GM12801 (cell line): ENCODE measurements around the gene TCEANC2.

Experiments used
- TF ChIP-seq, protein P1 (sequence below): IDR thresholded peaks from one replicate; pipeline ENCODE4 v1.5.1; 2011; ENCODE audit warnings: control low read depth; ENCODE audit not compliant: insufficient read length; ENCODE audit errors: extremely low read depth

The TCEANC2 gene

DNA sequence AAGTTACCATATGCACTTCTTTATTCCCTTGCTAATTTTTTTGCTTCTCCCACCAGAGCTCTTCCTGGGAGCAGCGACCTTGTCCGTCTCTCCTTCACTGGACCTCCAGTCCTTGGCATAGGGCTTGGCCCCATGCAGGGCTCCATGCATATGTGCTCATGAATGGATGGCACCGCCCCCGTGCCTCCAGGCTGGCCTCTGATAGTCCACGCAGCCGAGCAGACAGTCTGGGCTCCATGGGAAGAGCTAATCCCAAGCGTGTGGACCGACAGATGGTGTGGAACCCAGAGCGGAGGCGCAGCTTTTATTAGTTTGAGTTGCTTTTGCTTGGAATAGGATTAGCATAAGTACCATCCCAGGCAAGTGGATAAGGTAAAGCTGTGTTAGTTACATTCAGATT is 57.6 kb downstream of the TCEANC2 start:
- TF ChIP-seq, protein P1, sequence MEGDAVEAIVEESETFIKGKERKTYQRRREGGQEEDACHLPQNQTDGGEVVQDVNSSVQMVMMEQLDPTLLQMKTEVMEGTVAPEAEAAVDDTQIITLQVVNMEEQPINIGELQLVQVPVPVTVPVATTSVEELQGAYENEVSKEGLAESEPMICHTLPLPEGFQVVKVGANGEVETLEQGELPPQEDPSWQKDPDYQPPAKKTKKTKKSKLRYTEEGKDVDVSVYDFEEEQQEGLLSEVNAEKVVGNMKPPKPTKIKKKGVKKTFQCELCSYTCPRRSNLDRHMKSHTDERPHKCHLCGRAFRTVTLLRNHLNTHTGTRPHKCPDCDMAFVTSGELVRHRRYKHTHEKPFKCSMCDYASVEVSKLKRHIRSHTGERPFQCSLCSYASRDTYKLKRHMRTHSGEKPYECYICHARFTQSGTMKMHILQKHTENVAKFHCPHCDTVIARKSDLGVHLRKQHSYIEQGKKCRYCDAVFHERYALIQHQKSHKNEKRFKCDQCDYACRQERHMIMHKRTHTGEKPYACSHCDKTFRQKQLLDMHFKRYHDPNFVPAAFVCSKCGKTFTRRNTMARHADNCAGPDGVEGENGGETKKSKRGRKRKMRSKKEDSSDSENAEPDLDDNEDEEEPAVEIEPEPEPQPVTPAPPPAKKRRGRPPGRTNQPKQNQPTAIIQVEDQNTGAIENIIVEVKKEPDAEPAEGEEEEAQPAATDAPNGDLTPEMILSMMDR = no peak

DNA sequence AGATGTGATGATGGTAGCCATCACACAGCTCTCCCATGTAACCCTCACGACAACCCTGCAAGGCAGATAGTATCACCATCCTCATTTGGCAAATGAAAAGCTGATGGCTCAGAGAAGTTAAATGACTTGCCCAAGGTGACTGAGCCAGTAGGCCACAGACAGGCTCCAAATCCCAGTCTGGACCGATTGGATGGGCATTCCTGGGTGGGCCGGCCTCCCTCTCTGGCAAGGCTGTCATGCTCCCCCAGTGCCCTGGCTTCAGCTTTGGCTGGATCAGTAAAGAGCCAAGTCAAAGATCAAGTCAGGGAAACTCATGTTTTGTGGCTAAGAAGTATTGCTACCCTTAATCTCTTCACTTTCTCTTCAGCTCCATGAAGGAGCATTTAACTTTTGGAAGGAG is 58.2 kb downstream of the TCEANC2 start:
- TF ChIP-seq, protein P1 = no peak

DNA sequence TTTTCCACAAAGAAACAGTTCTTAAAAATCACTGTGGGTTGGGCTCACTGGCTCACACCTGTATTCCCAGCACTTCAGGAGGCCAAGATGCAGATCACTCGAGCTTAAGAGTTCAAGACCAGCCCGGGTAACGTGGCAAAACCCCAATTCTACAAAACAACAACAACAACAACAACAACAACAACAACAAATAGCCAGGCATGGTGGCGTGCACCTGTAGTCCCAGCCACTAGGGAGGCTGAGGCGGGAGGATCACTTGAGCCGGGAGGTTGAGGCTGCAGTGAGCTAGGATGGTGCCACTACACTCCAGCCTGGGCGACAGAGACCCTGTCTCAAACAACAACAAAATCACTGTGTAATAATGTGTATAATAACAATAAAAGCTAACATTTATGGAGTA is 58.6 kb downstream of the TCEANC2 start:
- TF ChIP-seq, protein P1 = no peak

DNA sequence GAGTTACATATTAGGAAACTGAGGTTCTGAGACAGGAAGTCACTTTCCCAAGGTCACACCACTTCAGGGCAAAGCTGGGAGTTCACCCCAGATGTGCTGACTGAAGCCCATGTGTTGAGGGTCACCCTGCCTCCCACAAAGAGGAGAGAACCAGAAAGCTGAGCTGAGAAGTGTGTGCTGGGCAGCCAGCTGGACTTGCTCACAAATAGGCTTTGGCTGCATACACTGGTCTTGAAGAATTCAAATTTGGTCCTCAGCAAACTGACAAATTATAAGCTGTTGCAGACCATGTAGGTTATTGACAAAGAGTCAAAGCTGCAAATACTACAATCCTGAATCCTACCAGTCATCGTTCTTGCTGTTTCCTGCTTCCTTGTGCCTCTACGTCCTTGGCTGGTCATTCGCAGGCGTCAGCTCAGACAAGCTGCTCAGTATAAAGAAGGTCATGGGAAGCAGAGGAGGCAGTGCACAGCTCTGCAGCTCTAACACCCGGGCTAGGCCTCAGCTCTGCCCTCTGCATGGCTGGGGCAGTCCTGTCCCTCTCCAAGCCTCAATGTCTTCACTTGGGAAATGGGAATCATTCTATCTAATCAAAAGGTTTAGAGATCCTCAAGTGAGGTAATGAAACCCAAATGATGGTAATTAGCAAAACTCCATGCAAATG is 59.4 kb downstream of the TCEANC2 start:
- TF ChIP-seq, protein P1 = no peak

DNA sequence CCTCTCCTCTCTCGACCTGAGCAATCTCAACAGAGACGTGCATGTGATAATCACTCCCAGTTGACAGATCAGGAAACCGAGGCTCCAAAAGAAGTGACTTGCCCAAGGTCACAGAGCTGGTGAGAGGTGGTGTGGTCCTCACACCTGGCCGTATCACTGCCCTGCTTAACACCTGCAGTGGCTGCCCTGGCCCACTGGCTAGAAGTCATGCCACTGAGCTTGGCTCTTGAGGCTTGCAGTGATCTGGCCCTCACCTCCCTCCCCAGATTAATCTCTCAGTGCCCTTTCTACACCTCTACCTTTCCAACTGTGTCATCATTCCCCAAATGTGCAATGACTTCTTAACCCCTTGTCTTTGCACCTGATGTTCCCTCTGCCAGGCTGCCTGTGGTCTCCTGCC is 60.6 kb downstream of the TCEANC2 start:
- TF ChIP-seq, protein P1 = no peak

DNA sequence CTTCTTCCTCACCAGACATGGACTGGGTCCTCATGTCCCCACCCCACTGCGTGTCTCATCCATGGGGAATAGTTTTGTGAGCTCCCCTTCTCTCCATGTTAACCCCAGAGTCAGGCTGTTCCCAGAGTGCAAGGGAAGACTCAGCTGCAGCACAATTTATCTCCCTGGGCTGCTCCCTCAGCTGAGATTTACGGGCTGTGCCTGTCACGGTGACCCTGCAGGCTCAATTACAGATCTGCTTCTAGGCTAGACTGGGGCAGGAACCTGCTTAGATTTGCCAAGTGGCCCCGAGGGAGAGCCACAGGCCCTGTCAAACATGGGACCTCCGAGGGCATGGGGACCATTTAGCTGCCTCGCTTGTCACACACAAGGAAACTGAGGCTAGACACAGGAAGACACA is 61.5 kb downstream of the TCEANC2 start:
- TF ChIP-seq, protein P1 = no peak

DNA sequence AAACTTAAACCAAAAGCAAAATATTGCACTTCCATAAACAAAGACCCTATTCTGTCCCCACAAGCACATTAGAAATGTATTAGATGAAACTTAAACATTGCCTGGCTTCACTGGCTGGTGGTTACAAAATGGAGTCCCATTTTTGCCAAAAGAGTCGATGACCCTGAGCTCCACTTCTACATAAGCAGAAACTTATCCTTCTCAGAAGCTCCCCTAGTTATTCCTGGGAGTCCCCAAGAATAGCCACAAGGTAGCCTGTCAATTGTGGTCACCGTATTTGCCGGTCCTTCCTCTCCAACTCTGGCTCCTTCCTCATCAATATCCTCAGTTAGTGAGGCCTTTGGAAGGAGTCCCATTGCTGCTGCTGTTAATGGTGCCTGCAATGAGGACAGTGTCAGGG is 62.1 kb downstream of the TCEANC2 start:
- TF ChIP-seq, protein P1 = no peak
